Karpas-422 (cell line): ENCODE measurements around the gene PPP5C. TPM values are rescaled to one million over a fixed set of nuclear protein-coding genes. Genes with fewer than 3 reads are reported as not detected.
"Not testable (repeated sequence)": the region's sequence is repeated elsewhere in the genome, so short reads cannot be mapped to it uniquely, and the experiment has no call there.

Experiments
- DNase-seq: peaks from one replicate; pipeline ENCODE4 v3.0.0-alpha.2; 2015
- H2AFZ ChIP-seq: fragments of 200-600 bp; sonication (generic); 2 replicates; pipeline ENCODE4 v1.6.1; 2014; ENCODE audit warnings: antibody characterized with exemption, low read length, mixed read lengths
- H3K27ac ChIP-seq: fragments of 200-600 bp; sonication (generic); 2 replicates; pipeline ENCODE4 v1.5.1; 2014; ENCODE audit warnings: mild to moderate bottlenecking, low read length, moderate library complexity
- H3K27me3 ChIP-seq: fragments of 200-600 bp; sonication (generic); 2 replicates; pipeline ENCODE4 v1.6.1; 2014; ENCODE audit warnings: low read length, mixed read lengths
- H3K36me3 ChIP-seq: fragments of 200-600 bp; sonication (generic); 2 replicates; pipeline ENCODE4 v1.6.1; 2014; ENCODE audit warnings: low read length, mixed read lengths; ENCODE audit not compliant: insufficient read depth
- H3K4me1 ChIP-seq: fragments of 200-600 bp; sonication (generic); 2 replicates; pipeline ENCODE4 v1.6.1; 2014; ENCODE audit warnings: mild to moderate bottlenecking, low read length, mixed read lengths
- H3K4me2 ChIP-seq: fragments of 200-600 bp; sonication (generic); 2 replicates; pipeline ENCODE4 v1.6.1; 2014; ENCODE audit warnings: low read length, low read depth, mild to moderate bottlenecking; ENCODE audit not compliant: poor library complexity, severe bottlenecking
- H3K4me3 ChIP-seq: fragments of 200-600 bp; sonication (generic); 2 replicates; pipeline ENCODE4 v1.5.1; 2014; ENCODE audit warnings: mild to moderate bottlenecking, antibody characterized with exemption, low read length, mixed read lengths
- H3K79me2 ChIP-seq: fragments of 200-600 bp; sonication (generic); 2 replicates; pipeline ENCODE4 v1.6.1; 2014; ENCODE audit warnings: mild to moderate bottlenecking, low read length, mixed read lengths
- H3K9ac ChIP-seq: fragments of 200-600 bp; sonication (generic); 2 replicates; pipeline ENCODE4 v1.6.0; 2014; ENCODE audit warnings: low read length
- H3K9me2 ChIP-seq: fragments of 200-600 bp; sonication (generic), shearing (Covaris generic); replicated peaks from 2 replicates; pipeline ENCODE4 v1.6.0; 2014; ENCODE audit warnings: mild to moderate bottlenecking, low read length, moderate library complexity; ENCODE audit not compliant: insufficient read depth
- H3K9me3 ChIP-seq: fragments of 300-700, 200-600 bp; sonication (generic); 2 replicates; pipeline ENCODE4 v1.6.1; 2014; ENCODE audit warnings: low read length, mixed read lengths
- H4K20me1 ChIP-seq: fragments of 200-600 bp; sonication (generic); 2 replicates; pipeline ENCODE4 v1.6.1; 2014; ENCODE audit warnings: mild to moderate bottlenecking, antibody characterized with exemption, low read length, low read depth; ENCODE audit not compliant: insufficient read depth
- total RNA-seq: library from RNA; depleted of rRNA; stranded (reverse); fragments of >200 nt; shearing (Covaris generic); gene quantifications from 2 replicates; pipeline ENCODE4 v1.2.3, GENCODE V29; 2014; ENCODE audit warnings: low replicate concordance

PPP5C gene
- total RNA-seq, 1 experiment from 2014 or later, result 31.1 TPM

DNA sequence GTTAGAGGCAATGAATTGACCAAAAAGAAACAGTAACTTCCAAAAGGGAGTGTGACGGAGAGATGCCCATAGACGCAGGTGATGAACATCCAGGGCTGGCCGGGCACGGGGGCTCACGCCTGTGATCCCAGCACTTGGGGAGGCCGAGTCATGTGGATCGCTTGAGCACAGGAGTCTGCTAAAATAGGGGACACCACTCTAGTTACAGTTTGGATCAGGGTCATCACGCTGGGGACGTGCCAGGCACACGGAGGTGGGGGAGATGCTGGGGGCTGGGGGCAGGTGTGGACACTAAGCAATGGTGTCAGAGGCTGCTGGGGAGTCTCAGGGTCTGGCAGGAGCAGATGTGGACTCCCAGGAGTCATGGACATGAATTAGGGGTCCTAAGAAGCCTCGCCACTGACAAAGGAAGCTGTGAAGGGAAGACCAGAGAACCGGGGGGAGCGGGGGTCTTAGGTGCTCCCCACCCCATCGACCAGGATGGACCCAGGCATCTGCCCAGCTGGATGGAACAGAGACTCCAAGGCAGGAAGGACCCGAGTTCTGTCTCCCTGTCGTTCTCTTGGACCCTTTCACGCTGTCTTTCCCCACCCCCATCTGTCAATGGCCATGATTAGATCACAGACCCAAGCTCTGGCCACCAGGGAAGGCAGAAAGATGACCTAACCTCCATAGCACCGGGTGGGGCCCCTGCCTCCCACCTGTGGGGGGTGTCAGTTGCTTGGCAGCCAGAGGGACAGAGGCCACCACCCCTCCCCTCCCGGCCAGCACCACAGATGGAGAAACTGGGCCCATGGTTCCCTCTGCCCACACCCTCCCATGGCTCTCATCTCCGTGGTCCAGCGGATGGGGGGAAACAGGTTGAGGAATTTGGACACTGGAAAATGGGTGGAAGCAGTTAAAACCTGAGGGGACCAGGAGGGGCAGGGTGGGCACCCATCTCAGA lies 46.8 kb downstream of the PPP5C start:
- Histone ChIP-seq H3K9ac (no peak overlapping the region), H3K4me2 (no peak overlapping the region)

DNA sequence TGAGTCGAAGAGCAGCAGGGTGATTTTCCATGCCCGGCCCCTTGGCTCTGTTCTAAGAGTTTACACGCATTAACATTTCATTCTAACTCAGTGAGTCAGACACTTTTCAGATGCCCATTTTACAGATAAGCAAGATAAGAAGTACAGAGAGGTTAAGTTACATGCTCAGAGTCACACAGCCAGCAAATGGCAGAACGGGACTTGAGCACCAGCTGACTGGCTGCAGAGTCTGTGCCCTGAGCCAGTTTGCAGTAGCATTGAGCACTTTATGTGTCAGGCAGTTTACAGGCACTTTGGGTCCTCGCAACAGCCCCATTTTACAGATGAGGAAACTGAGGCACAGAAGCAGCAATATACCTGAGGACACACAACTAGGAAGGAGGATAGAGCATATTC lies 47.5 kb downstream of the PPP5C start:
- Histone ChIP-seq H3K4me1 (no peaks in the 10 kb centered on the region), H3K27ac (no peak overlapping the region), H4K20me1 (0 out of 2 replicates have a peak, but pooled peaks cover 3% of the 10 kb centered on the region), H3K4me2 (no peak overlapping the region), H3K79me2 (no peaks in the 10 kb centered on the region), H3K9me2 (no peaks in the 10 kb centered on the region), H3K9ac (no peak overlapping the region), H3K4me3 (no peak overlapping the region), H3K27me3 (no peaks in the 10 kb centered on the region), H3K36me3 (peaks cover 2% of the 10 kb centered on the region; the same call in 1 of the 2 replicates), H3K9me3 (no peaks in the 10 kb centered on the region), H2AFZ (no peak overlapping the region)
- peak; percentile 48 for DNase-seq

More for the DNA sequence above, 46.8 kb downstream of the PPP5C start:
- H2AFZ ChIP-seq, result no peak overlapping the region
- H3K4me3 ChIP-seq, result no peak overlapping the region
- no peak overlapping the region for H3K27ac ChIP-seq
- no peaks in the 10 kb centered on the region for H3K79me2 ChIP-seq
- H4K20me1 ChIP-seq, result 0 out of 2 replicates have a peak, but pooled peaks cover 3% of the 10 kb centered on the region
- H3K4me1 ChIP-seq, result no peaks in the 10 kb centered on the region
- H3K9me2 ChIP-seq, result no peaks in the 10 kb centered on the region
- no peak for DNase-seq
- no peaks in the 10 kb centered on the region for H3K9me3 ChIP-seq
- no peaks in the 10 kb centered on the region for H3K27me3 ChIP-seq
- H3K36me3 ChIP-seq, result peaks cover 4% of the 10 kb centered on the region; the same call in 1 of the 2 replicates

DNA sequence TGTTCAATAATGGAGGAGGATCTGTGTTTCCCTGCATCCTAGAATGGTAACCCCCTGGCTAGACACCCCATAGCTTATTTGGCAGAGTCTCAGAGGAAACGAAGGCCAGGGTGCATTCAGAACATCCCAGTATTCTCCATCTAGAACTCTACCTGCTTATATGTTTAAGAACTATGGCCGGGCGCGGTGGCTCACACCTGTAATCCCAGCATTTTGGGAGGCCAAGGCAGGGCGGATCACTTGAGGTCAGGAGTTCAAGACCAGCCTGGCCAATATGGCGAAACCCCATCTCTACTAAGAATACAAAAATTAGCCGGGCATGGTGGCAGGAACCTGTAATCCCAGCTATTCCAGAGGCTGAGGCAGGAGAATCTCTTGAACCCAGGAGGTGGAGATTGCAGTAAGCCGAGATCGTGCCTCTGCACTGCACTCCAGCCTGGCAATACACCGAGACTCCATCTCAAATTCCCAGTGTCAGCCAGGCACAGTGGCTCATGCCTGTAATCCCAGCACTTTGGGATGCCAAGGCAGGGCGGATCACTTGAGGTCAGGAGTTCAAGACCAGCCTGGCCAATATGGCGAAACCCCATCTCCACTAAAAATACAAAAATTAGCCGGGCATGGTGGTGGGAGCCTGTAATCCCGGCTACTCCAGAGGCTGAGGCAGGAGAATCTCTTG lies 51.1 kb downstream of the PPP5C start:
- H3K9me2 ChIP-seq, H3K79me2 ChIP-seq, H3K36me3 ChIP-seq, DNase-seq, H4K20me1 ChIP-seq, H3K4me2 ChIP-seq, H3K27ac ChIP-seq, H2AFZ ChIP-seq, H3K4me3 ChIP-seq, H3K27me3 ChIP-seq, H3K9me3 ChIP-seq, H3K4me1 ChIP-seq, H3K9ac ChIP-seq: not testable (repeated sequence)

DNA sequence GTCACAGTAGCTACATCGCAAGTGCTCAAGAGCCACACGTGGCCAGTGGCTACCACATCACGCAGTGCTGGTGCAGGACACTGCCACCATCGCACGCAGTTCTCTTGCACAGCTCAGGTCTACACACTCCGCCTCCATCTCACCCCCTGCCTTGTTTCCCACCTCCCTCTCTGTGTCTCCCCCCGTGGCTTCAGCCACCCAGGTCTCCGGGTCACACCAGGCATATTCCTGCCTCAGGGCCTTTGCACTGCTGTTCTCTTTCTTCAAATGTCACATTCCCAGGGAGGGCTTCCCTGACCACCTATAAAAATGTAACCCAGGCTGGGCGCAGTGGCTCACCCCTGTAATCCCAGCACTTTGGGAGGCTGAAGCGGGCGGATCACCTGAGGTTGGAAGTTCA lies 55.8 kb downstream of the PPP5C start:
- Histone ChIP-seq H3K4me1 (no peaks in the 10 kb centered on the region), H3K4me2 (no peak overlapping the region), H4K20me1 (no peaks in the 10 kb centered on the region), H3K79me2 (no peaks in the 10 kb centered on the region), H3K9me3 (no peaks in the 10 kb centered on the region), H3K27me3 (no peaks in the 10 kb centered on the region), H3K36me3 (no peaks in the 10 kb centered on the region), H3K9me2 (no peaks in the 10 kb centered on the region), H3K4me3 (no peak overlapping the region), H2AFZ (no peak overlapping the region), H3K9ac (no peak overlapping the region), H3K27ac (no peak overlapping the region)
- no peak for DNase-seq

DNA sequence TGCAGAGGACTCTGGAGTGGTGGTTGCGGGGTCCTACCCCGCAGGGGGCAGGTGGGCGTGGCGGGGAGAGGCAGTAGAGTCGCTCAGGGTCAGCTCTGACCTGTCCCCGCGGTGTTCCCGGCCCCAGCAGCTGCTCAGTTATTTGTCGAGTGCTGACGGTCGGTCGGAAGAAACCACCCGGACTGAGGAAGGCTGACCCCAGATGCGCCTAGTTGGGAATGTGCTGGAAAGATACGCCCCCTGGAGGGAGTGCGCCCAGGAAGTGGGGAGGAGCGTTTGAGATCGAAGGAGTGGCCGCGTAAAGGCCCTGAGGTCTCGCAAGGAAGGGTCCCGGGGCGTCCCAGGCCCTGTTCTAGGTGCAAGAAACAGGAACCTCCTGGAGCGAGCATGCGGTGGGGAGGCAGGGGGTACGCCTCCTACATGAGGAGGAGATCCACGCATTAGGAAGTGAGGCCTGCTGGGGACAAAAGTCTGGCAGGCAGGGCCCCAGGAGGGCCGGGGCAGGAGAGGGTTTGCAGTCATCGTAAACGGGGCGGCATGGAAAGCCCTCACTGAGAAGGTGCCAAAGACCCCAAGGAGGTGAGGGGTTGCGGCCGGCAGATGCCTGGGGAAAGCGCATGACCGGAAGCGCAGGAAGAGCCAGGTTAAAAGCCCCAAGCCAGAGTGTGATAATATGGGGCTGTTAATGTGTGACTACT lies 57.3 kb downstream of the PPP5C start:
- Histone ChIP-seq H3K9me3 (no peaks in the 10 kb centered on the region), H3K9me2 (no peaks in the 10 kb centered on the region), H4K20me1 (no peaks in the 10 kb centered on the region), H3K4me2 (no peak overlapping the region), H2AFZ (no peak overlapping the region), H3K27me3 (no peaks in the 10 kb centered on the region), H3K4me3 (no peak overlapping the region), H3K4me1 (no peaks in the 10 kb centered on the region), H3K9ac (no peak overlapping the region), H3K79me2 (no peaks in the 10 kb centered on the region), H3K36me3 (no peaks in the 10 kb centered on the region), H3K27ac (no peak overlapping the region)
- no peak for DNase-seq

DNA sequence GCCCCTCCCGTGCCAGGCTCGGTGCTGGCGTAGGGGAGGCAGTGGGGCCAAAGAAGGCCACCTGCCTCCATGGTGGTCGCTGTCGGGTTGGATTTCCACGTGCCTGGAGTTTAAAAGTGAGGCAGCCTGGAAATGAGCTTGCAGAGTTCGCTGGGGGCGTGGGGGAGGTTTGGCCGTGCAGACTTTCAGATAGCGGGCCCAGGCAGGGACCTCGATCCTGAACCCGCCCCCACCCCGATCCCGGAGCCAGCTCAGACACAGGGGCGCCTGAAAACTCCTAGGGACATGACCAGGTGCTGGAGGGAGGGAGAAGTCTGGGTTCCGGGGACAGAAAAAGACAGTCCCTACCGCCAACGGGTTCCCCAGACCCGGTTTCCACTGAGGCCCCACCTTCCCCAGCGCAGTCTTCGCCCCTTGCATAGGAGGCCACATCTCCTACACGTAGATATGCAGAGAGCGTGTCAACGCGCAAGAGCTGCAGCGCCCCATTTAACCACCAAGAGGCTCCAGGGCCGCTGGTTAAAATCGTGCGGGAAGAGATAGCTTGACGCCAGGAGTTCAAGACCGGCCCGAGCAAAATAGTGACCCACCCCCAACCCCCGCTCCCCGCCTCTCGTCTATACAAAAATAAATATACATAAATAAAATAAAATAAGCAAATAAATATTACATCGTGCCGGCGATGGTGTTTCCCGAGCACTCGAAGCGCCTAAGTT lies 58.0 kb downstream of the PPP5C start:
- H4K20me1 ChIP-seq, result no peaks in the 10 kb centered on the region
- no peak overlapping the region for H3K9ac ChIP-seq
- no peak overlapping the region for H3K4me3 ChIP-seq
- no peak overlapping the region for H3K4me2 ChIP-seq
- no peaks in the 10 kb centered on the region for H3K9me3 ChIP-seq
- H2AFZ ChIP-seq, result no peak overlapping the region
- no peak overlapping the region for H3K27ac ChIP-seq
- H3K36me3 ChIP-seq, result no peaks in the 10 kb centered on the region
- no peaks in the 10 kb centered on the region for H3K79me2 ChIP-seq
- H3K27me3 ChIP-seq, result no peaks in the 10 kb centered on the region
- no peaks in the 10 kb centered on the region for H3K4me1 ChIP-seq
- H3K9me2 ChIP-seq, result no peaks in the 10 kb centered on the region
- DNase-seq, result no peak

DNA sequence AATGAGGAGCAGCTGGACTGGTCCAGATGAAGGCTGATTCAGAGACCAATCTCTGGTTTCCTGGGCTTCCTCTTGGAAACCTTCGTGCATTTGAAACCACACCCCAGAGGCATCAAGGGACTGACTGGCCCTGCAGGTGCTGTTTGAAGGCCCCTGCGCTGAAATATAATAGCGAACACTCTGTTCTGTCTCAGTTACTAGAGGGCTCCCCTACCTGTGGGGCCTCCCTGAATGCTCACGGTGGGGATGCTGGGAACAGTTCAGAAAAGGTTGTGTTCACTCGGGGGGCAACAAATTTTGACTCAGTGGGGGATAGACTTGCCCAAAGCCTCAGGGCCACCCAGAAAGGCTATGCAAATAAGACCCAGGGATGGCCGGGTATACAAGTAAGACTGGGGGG lies 60.1 kb downstream of the PPP5C start:
- H3K4me1 ChIP-seq, result no peaks in the 10 kb centered on the region
- no peak overlapping the region for H3K4me3 ChIP-seq
- no peak overlapping the region for H3K9ac ChIP-seq
- H3K9me3 ChIP-seq, result no peaks in the 10 kb centered on the region
- no peak for DNase-seq
- no peaks in the 10 kb centered on the region for H3K27me3 ChIP-seq
- H3K27ac ChIP-seq, result no peak overlapping the region
- H4K20me1 ChIP-seq, result no peaks in the 10 kb centered on the region
- no peak overlapping the region for H2AFZ ChIP-seq
- no peaks in the 10 kb centered on the region for H3K9me2 ChIP-seq
- H3K4me2 ChIP-seq, result no peak overlapping the region
- H3K36me3 ChIP-seq, result no peaks in the 10 kb centered on the region
- no peaks in the 10 kb centered on the region for H3K79me2 ChIP-seq
